ENCODE results near the gene HAPSTR1. TPM values are rescaled to one million over a fixed set of nuclear protein-coding genes. Genes with fewer than 3 reads are reported as not detected.

HAPSTR1 gene
- total RNA-seq, 2 experiments from 2014 or later = 52.3 to 63.8 TPM

DNA sequence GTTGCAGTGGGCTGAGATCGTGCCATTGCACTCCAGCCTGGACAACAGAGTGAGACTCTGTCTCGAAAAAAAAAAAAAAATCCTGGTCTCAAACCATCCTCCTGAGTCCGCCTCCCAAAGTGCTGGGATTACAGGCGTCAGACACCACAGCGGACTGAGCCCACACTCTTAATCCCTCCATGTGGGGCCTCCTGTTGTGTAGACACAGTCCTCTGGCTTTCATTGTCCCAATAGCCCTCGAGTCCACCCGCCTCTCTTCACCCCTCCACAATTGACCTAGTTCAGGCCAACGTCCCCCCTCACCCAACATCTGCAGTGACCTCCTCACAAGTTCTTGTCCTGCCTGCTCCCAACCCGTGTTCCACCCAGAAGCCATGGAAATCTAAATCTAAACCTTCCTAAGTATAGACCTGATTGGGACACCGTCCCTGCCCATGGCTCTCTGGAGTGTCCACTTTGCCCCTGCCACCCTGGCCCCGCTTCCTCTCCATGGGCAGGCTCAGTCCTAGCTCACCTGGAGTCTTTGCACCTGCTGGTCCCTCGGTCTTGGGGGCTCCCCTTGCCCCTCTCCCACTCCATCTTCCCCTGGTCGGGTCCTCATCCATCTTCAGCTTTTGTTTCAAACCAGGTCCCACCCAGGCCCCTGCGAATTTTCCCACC is 46.7 kb downstream of the HAPSTR1 start:
- H3K27me3 Mint-ChIP-seq = peaks cover 2% of the 10 kb centered on the region
- ATAC-seq (no peak), DNase-seq (no peak)
- CTCF ChIA-PET = interaction anchor here (0.6 to 2.4 kb wide), 21 partner anchors 10 to 1044 kb away, joined by 3 to 9 read pairs (median 4); partner anchors contain the start of genes GRIN2A and METTL22
- H3K36me3 Mint-ChIP-seq = no peaks in the 10 kb centered on the region
- H3K4me3 Mint-ChIP-seq = no peak overlapping the region
- peaks cover 22% of the 10 kb centered on the region for H3K4me1 Mint-ChIP-seq
- no peaks in the 10 kb centered on the region for H3K9me3 Mint-ChIP-seq (ENCODE audit: low read depth)
- no peak overlapping the region for H3K27ac Mint-ChIP-seq

DNA sequence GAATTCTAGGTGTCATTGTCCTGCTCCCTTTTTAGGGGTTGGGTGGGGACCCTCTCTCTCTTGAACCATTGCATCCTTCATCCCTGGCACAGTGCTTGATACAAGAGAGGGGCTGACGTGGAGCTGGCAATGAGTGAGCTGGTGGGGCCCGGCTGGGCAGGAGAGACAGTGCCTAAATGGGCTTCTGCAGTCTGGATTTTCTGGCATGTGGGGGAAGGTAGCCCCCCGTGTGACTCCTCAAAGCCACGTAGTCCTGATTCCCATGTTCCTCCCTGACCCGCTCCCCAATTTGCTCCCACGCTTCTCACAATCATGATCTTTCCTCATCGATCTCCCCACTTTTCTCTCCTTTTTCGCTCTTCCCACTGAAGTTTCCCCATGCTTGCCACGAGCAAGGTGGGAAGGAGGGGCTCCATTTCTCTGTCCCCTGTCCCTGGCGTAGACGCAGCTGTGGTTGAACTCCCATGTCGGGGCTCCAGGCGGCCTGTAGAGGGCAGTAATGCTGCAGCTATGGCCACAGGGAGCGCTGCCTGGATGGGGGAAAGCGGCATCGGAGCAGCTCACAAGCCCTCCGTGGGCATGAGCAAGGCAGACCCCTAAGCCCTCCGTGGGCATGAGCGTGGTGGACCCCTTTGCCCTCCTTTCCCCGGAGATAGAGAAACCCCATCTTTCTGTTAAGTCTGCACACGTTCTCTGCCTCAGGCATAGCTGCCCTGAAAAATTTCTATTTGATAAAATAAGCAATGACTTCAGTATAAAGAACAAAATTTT is 47.5 kb downstream of the HAPSTR1 start:
- peaks cover 19% of the 10 kb centered on the region for H3K4me1 Mint-ChIP-seq
- H3K27ac Mint-ChIP-seq = no peak overlapping the region
- ATAC-seq (peak; percentile 81), DNase-seq (peak; percentile 80)
- H3K9me3 Mint-ChIP-seq (ENCODE audit: low read depth) = no peaks in the 10 kb centered on the region
- H3K4me3 Mint-ChIP-seq = no peak overlapping the region
- no peaks in the 10 kb centered on the region for H3K36me3 Mint-ChIP-seq
- H3K27me3 Mint-ChIP-seq = peaks cover 2% of the 10 kb centered on the region
- CTCF ChIA-PET = interaction anchor here (0.6 to 2.4 kb wide), 30 partner anchors 10 to 1043 kb away, joined by 3 to 10 read pairs (median 4); partner anchors contain the start of genes GRIN2A and METTL22

DNA sequence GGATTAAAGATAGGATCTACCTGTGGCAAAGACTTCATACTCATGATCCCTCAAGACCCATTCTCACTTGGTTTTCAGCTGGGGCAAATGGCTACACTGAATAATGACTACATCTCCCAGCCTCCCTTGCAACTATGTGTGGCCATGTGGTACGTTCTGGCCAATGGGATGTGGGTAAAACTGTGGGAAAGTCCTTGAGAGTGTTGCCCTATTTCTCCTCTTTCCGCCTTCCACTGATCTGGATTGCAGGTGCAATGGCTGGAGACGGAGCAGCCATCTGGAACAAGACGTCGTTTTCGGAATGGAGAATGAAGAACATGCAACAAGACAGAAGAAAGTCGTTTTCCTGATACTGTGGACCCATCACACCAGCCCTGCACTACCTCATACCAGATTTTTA is 48.5 kb downstream of the HAPSTR1 start:
- H3K27ac Mint-ChIP-seq = no peak overlapping the region
- H3K4me3 Mint-ChIP-seq = no peak overlapping the region
- DNase-seq (no peak), ATAC-seq (peak; percentile 52)
- CTCF ChIA-PET = interaction anchor here (0.6 to 2.4 kb wide), 11 partner anchors 9 to 518 kb away, joined by 3 to 10 read pairs (median 6); partner anchors contain the start of gene METTL22
- no peaks in the 10 kb centered on the region for H3K36me3 Mint-ChIP-seq
- H3K27me3 Mint-ChIP-seq = peaks cover 2% of the 10 kb centered on the region
- peaks cover 15% of the 10 kb centered on the region for H3K4me1 Mint-ChIP-seq
- H3K9me3 Mint-ChIP-seq (ENCODE audit: low read depth) = no peaks in the 10 kb centered on the region

Other genes with a start within 250 kb of the HAPSTR1 start
- 100 to 1,000 TPM; 142 to 176 TPM for gene CARHSP1, start 222.6 kb upstream of the HAPSTR1 start, total RNA-seq
- gene LITAFD, start 209.3 kb upstream of the HAPSTR1 start, total RNA-seq = not detected
- 100 to 1,000 TPM; 159 to 179 TPM for gene USP7, start 127.7 kb upstream of the HAPSTR1 start, total RNA-seq